Smooth muscle cell (in vitro differentiated cells): ENCODE data around the gene XBP1. TPM values are rescaled to one million over a fixed set of nuclear protein-coding genes. Genes with fewer than 3 reads are reported as not detected.

Experiments used
- DNase-seq: peaks from one replicate; lab custom pipeline; 2025; ENCODE audit not compliant: unreplicated experiment; lab: John Stamatoyannopoulos, UW
- H2AFZ ChIP-seq: fragments of 200-600 bp; sonication (generic); 2 replicates; pipeline ENCODE4 v1.6.0; 2016; ENCODE audit warnings: antibody characterized with exemption, low read depth, mild to moderate bottlenecking
- H3F3A ChIP-seq: fragments of 200-600 bp; sonication (generic); 2 replicates; pipeline ENCODE4 v1.6.0; 2017; ENCODE audit warnings: antibody characterized with exemption, low read depth
- H3K27ac ChIP-seq: fragments of 200-600 bp; sonication (generic); 2 replicates; pipeline ENCODE4 v1.5.1; 2016; ENCODE audit warnings: low read depth, mild to moderate bottlenecking
- H3K27me3 ChIP-seq: fragments of 200-600 bp; sonication (generic); 2 replicates; pipeline ENCODE4 v1.6.1; 2016; ENCODE audit warnings: low read depth, mild to moderate bottlenecking
- H3K36me3 ChIP-seq: fragments of 200-600 bp; sonication (generic); 2 replicates; pipeline ENCODE4 v1.5.1; 2016; ENCODE audit warnings: low read depth
- H3K4me1 ChIP-seq: fragments of 200-600 bp; sonication (generic); 2 replicates; pipeline ENCODE4 v1.5.1; 2016; ENCODE audit warnings: low read depth
- H3K4me2 ChIP-seq: fragments of 200-600 bp; sonication (generic); 2 replicates; pipeline ENCODE4 v1.6.0; 2016; ENCODE audit warnings: mild to moderate bottlenecking
- H3K4me3 ChIP-seq: fragments of 200-600 bp; sonication (generic); 2 replicates; pipeline ENCODE4 v1.5.1; 2016; ENCODE audit warnings: mild to moderate bottlenecking
- H3K79me2 ChIP-seq: fragments of 200-600 bp; sonication (generic); 2 replicates; pipeline ENCODE4 v1.6.0; 2016; ENCODE audit warnings: low read depth, mild to moderate bottlenecking
- H3K9ac ChIP-seq: fragments of 200-600 bp; sonication (generic); 2 replicates; pipeline ENCODE4 v1.6.0; 2016; ENCODE audit warnings: low read depth
- H3K9me3 ChIP-seq: fragments of 200-600 bp; sonication (generic); replicated peaks from 2 replicates; pipeline ENCODE4 v1.5.1; 2016; ENCODE audit warnings: low read depth
- H4K20me1 ChIP-seq: fragments of 200-600 bp; sonication (generic); 2 replicates; pipeline ENCODE4 v1.6.0; 2016; ENCODE audit warnings: low read depth
- CTCF ChIP-seq: fragments of 200-600 bp; sonication (generic); IDR thresholded peaks from 2 replicates; pipeline ENCODE4 v1.5.1; 2017; ENCODE audit warnings: borderline replicate concordance, mild to moderate bottlenecking, antibody characterized with exemption; ENCODE audit not compliant: insufficient read depth, poor library complexity, severe bottlenecking
- WGBS: methylation state at CpG from one replicate; pipeline ENCODE4 v1.1.7; 2016; ENCODE audit warnings: low lambda C conversion rate; 5-methylcytosine and 5-hydroxymethylcytosine counted together
- polyA plus RNA-seq: library from polyadenylated mRNA; unstranded; fragments of >200 nt; fragmentation: Nextera tagmentation; extraction: Ambion mirVana; gene quantifications from 2 replicates; pipeline ENCODE4 v1.2.1, GENCODE V29; 2016
- total RNA-seq: library from RNA; depleted of rRNA; stranded (reverse); fragments of >200 nt; gene quantifications from 2 replicates; pipeline ENCODE4 v1.2.3, GENCODE V29; 2014

The XBP1 gene
- total and polyA plus RNA-seq, 2 experiments from 2014 or later, result 375 to 381 TPM

GRCh38 chr22:28780296-28780695 is 20.1 kb downstream of the XBP1 start:
- WGBS, result 100% methylated on average over 1 of the region's 1 CpG
- H3K79me2 ChIP-seq, result peaks cover 65% of the 10 kb centered on the region
- no peak overlapping the region for H3K27ac ChIP-seq
- peaks cover 12% of the 10 kb centered on the region for H3K36me3 ChIP-seq
- DNase-seq, result no peak
- H3K9ac ChIP-seq, result no peak overlapping the region
- no peak overlapping the region for H3K4me3 ChIP-seq
- no peaks in the 10 kb centered on the region for H3K9me3 ChIP-seq
- no peak overlapping the region for H3K4me2 ChIP-seq
- H2AFZ ChIP-seq, result no peak overlapping the region
- H4K20me1 ChIP-seq, result peaks cover 84% of the 10 kb centered on the region
- H3F3A ChIP-seq, result peaks cover 12% of the 10 kb centered on the region
- no peaks in the 10 kb centered on the region for H3K4me1 ChIP-seq
- H3K27me3 ChIP-seq, result no peaks in the 10 kb centered on the region
- TF ChIP-seq CTCF, result no peak

GRCh38 chr22:28779833-28780232 is 20.5 kb downstream of the XBP1 start:
- peaks cover 12% of the 10 kb centered on the region for H3F3A ChIP-seq
- no peaks in the 10 kb centered on the region for H3K9me3 ChIP-seq
- no peak overlapping the region for H3K9ac ChIP-seq
- peaks cover 14% of the 10 kb centered on the region for H3K36me3 ChIP-seq
- no peaks in the 10 kb centered on the region for H3K27me3 ChIP-seq
- no peak overlapping the region for H3K4me3 ChIP-seq
- no peak for TF ChIP-seq CTCF
- no peak for DNase-seq
- 89% methylated on average over 5 of the region's 5 CpGs for WGBS
- peaks cover 86% of the 10 kb centered on the region for H4K20me1 ChIP-seq
- no peak overlapping the region for H3K4me2 ChIP-seq
- peaks cover 65% of the 10 kb centered on the region for H3K79me2 ChIP-seq
- no peak overlapping the region for H3K27ac ChIP-seq
- no peaks in the 10 kb centered on the region for H3K4me1 ChIP-seq
- no peak overlapping the region for H2AFZ ChIP-seq

- Histone ChIP-seq H3K27me3 (no peaks in the 10 kb centered on the region), H3F3A (peaks cover 3% of the 10 kb centered on the region), H3K9me3 (no peaks in the 10 kb centered on the region), H3K9ac (no peak overlapping the region), H3K79me2 (peaks cover 58% of the 10 kb centered on the region), H3K27ac (peak overlapping the region; percentile 7), H3K4me1 (no peaks in the 10 kb centered on the region), H3K36me3 (peaks cover 4% of the 10 kb centered on the region), H4K20me1 (peaks cover 52% of the 10 kb centered on the region), H2AFZ (no peak overlapping the region), H3K4me2 (no peak overlapping the region), H3K4me3 (no peak overlapping the region)
- WGBS, result 100% methylated on average over 1 of the region's 1 CpG
- DNase-seq, result no peak
- no peak for TF ChIP-seq CTCF
Observed at GRCh38 chr22:28774378-28774777, 26.0 kb downstream of the XBP1 start.

GRCh38 chr22:28773461-28773867 is 26.9 kb downstream of the XBP1 start:
- peak overlapping the region; percentile 85 for H2AFZ ChIP-seq
- TF ChIP-seq CTCF, result no peak
- no peak for DNase-seq
- no peaks in the 10 kb centered on the region for H3F3A ChIP-seq
- peak overlapping the region; percentile 86 for H3K4me2 ChIP-seq
- H3K27me3 ChIP-seq, result no peaks in the 10 kb centered on the region
- H3K36me3 ChIP-seq, result peaks cover 4% of the 10 kb centered on the region
- H3K9ac ChIP-seq, result peak overlapping the region; percentile 93
- 2% methylated on average over 10 of the region's 10 CpGs for WGBS
- no peaks in the 10 kb centered on the region for H3K9me3 ChIP-seq
- peaks cover 43% of the 10 kb centered on the region for H4K20me1 ChIP-seq
- no peaks in the 10 kb centered on the region for H3K4me1 ChIP-seq
- peaks cover 49% of the 10 kb centered on the region for H3K79me2 ChIP-seq
- peak overlapping the region; percentile 88 for H3K4me3 ChIP-seq
- peak overlapping the region; percentile 96 for H3K27ac ChIP-seq
